ENCODE measurements around the gene SYT5.
A peak's percentile ranks its signal among the peaks of the same experiment; 100 is the strongest.
"Not testable (repeated sequence)": the region's sequence is repeated elsewhere in the genome, so short reads cannot be mapped to it uniquely, and the experiment has no call there.

Gene SYT5

DNA sequence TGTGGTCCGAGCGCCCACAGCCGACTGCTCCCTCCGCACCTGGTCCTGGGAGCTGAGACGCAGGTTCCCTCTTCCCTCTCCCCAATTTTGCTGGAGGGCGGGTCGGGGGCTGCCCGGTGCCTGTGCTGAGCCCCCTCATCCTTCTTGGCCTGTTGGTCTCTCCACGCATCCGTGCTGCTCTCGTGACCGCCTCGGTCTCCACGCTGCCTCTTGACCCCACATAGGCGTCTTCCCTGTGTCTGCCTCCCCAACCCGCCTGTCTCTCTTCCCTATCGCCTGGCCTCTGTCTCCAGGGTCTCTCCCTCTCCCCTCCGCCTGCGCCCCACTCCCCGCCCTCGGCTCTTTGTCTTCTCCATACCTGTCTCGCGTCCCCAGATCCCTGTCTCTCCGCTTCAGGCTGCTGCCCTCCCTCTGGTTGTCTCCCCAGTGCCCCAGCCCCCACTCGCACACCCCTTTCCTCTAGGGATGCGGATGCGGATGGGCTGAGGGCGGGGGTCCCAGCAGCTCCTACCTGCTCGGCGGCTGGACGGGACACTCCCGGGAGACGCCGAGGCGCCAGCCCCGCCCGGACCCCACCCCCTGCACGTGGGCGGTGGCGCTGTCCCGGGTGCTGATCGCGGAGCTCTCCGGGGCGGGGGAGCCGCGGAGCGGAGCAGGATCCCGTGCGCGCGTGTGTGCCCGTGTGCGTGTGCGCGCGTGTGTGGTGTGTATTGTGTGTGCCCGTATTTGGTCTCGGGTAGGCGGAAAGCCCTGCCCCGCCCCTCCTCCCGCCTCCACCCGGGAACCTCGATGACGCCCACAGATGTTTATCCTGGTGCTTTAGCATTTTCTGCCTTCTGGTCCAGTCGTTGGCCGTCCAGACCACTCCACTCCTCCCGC, at the start of gene SYT5:
Gene SYT5, minus strand, starts transcription at position 684 of the 879 bp plus-strand sequence. CDS start 1,248 bp downstream, outside the sequence.
- DNase-seq (ENCODE audit: low read depth in 2 of 2), result peak; percentile 46 to 66

GRCh38 chr19:55229789-55230182, 49.7 kb upstream of the SYT5 start:
- DNase-seq (ENCODE audit: low read depth in 2 of 2), result no peak

GRCh38 chr19:55229145-55229788, 49.2 kb upstream of the SYT5 start:
- DNase-seq (ENCODE audit: low read depth in 2 of 2), result no peak

DNA sequence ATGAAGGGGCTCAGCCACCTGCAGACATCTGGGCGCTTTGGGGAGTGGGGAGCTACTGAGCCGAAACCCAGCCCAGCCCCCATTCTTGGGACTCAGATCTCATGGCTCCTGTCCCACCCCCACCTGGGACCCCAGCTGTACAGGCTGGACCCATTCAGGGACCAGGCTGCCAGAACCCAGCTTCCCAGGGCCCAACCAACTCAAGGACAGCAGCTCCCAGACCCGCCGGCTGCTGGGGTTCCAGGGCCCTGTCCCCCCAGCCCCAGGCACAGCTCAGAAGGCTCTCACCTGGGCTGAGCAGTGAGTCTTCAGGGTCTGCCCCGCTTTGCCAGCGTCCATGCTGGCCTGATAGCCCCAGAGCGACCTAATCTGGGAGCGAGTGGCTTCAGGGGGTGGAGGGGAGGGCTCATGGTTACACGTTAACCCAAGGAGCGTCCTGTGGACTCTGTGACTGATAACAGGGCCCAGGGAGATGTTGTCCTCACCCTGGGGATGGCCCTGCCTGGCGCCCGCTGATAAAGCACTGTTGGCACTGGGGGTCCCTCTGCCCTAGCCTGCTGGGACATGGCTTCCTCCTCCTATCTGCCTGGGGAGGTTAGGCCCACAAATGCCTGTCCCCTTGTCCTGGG, 48.4 kb upstream of the SYT5 start, which contains the start of gene TMEM86B:
Gene TMEM86B, minus strand, starts transcription at position 361 of the 629 bp plus-strand sequence. Its CDS starts 22 bp downstream, at position 339.
- DNase-seq (ENCODE audit: low read depth in 2 of 2), result no peak

DNA sequence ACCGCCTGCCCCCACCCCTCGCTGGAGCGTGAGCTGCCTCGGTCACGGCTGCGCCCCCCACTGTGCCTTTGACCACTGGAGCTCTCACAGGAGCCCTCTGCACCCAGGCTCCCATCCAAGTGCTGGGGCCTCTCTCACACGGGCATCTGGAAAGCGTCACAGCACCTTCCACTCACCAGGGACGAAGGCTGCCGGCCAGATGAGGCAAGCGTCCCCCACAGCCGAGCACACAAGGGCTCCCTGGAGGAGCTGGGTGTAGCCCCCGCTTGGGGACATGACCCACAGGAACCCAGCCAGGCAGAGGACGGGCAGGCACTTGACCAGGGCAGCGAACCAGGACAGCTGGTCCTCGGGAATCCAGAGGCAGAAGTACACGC, 47.9 kb upstream of the SYT5 start:
- no peak for DNase-seq (ENCODE audit: low read depth in 2 of 2)

DNA sequence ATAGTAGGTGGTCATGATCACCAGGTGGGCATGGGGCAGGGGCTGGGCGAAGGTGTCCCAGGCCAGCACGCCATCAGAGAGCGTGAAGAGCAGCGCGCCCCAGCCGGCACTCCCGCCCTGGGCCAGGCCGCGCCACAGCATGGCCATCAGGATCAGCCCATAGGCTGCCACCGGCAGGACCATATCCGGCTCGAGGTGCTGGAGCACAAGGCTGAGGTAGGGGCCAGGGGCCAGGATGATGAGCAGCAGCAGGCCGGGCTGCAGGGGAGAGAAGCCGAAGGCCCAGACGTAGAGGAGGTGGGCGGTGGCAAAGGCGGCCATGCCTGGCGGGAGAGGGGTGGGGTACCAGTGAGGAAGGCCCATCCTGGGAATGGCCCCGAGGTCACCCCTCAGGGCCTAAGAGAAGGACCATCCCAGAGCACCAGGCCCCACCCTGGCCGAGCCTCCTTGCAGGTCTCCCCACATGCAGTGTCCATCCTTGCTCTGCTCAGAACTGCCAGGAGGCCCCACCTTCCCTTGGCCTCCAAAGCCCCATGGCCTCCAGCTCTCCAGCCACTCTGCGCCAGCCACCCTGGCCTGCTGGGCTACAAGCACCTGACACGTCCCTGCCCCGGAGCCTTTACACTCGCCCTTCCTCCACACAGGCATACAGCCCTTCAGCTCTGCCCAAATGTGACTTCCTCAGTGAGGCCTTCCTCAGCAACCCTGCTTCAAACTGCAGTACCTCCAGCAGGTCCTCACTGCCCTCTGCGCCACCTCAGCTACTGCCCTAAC, 47.3 kb upstream of the SYT5 start:
- no peak for DNase-seq (ENCODE audit: low read depth in 2 of 2)

DNA sequence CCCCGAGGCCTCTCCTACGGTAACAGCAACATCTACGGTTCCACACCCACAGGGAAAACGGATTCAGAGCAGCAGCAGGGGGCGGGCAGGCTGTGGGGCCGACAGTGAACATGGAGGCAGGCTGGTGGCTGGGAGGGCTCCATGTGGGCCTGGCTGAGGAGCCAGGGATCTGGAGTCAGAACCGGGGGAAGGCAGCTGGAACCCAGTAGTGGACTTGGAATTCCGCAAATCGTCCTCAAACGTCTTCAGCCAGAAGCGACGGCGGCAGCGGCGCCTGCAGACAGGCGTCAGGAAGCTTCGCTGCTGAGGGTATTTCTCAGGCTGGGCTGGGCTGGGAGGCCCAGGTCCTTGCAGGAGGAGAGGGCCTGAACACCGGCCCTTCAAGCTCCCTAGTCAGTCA, 46.7 kb upstream of the SYT5 start:
- DNase-seq (ENCODE audit: low read depth in 2 of 2), result no peak

DNA sequence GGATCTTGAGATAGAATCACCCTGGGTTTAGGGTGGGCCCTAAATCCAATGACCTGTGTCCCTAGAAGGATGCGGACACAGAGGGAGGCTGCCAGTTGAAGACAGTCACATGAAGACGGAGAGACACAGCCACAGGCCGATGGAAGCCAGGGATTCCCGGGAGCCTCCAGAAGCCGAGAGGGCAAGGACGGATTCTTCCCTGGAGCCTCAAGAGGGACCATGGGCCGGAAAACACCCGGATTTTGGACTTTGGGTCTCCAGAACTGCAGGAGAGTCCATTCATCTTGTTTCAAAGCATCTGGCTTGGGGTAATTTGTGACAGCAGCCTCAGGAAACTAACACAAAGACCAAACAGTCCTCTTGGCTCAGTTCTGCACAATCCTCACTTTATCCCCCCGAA, 46.2 kb upstream of the SYT5 start:
- no peak for DNase-seq (ENCODE audit: low read depth in 2 of 2)

GRCh38 chr19:55225415-55225958, 45.4 kb upstream of the SYT5 start:
- DNase-seq (ENCODE audit: low read depth in 2 of 2), result no peak

- not testable (repeated sequence) for DNase-seq (ENCODE audit: low read depth in 2 of 2)
These were observed 44.8 kb upstream of the SYT5 start for GRCh38 chr19:55224679-55225414.

DNA sequence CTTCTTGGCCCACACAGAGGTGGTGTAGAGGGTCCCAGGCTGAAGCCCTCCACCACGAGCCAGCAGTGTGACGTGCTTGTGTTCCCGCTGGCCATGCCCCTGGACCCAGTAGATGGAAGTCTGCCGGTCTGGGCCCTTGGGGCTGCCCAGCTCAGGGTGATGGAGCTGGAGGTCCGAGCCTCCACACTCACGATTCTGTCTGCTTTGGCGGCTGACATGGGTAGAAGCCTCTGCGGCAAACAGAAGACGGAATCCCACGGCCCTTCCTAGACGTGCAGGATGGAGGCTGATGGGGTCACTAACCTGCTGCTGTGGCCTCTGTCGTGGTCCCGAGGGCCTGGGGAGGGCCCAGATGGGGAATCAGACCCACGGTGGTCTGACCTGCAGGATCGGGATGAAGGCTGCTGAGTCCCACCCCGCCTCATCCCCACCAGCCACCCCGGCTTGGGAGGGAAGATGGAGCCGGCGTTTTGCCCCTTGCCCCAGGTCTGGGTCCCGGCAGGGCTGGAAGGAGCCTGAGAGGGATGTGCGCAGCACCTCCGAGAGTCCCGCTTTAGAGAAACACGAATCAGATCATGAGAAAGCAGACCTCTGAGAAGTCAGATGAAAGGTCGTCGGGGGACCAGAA, 44.1 kb upstream of the SYT5 start:
- no peak for DNase-seq (ENCODE audit: low read depth in 2 of 2)

GRCh38 chr19:55223291-55224037, 43.4 kb upstream of the SYT5 start:
- DNase-seq (ENCODE audit: low read depth in 2 of 2), result no peak

- DNase-seq (ENCODE audit: low read depth in 2 of 2), result no peak
These were observed 40.4 kb upstream of the SYT5 start for GRCh38 chr19:55220525-55220924.

- DNase-seq (ENCODE audit: low read depth in 2 of 2), result peak; percentile 15 to 41
These were observed 36.5 kb upstream of the SYT5 start for GRCh38 chr19:55216461-55217198.

- no peak for DNase-seq (ENCODE audit: low read depth in 2 of 2)
These were observed 33.5 kb upstream of the SYT5 start for GRCh38 chr19:55213547-55213946.

DNA sequence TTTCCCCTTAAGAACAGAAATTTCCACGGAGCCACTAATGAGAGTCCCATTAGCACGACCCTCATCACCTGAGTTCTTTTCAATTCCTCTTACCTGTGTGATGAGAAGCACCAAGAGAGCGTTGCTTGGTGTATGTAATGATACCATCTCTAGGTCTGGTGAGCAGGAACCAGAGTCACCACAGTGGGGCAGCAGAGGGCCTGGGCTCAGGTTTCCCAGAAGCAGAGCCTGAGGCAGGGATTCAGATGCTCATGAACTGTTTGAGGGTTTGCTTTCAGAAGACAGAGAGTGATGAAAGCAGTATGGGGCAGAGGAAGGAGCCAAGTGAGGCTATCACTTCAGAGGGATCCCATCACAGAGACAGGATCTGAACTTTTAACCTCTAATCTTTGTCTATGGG, 32.4 kb upstream of the SYT5 start:
- DNase-seq (ENCODE audit: low read depth in 2 of 2), result peak in 1 of 2 donors; percentile 34

DNA sequence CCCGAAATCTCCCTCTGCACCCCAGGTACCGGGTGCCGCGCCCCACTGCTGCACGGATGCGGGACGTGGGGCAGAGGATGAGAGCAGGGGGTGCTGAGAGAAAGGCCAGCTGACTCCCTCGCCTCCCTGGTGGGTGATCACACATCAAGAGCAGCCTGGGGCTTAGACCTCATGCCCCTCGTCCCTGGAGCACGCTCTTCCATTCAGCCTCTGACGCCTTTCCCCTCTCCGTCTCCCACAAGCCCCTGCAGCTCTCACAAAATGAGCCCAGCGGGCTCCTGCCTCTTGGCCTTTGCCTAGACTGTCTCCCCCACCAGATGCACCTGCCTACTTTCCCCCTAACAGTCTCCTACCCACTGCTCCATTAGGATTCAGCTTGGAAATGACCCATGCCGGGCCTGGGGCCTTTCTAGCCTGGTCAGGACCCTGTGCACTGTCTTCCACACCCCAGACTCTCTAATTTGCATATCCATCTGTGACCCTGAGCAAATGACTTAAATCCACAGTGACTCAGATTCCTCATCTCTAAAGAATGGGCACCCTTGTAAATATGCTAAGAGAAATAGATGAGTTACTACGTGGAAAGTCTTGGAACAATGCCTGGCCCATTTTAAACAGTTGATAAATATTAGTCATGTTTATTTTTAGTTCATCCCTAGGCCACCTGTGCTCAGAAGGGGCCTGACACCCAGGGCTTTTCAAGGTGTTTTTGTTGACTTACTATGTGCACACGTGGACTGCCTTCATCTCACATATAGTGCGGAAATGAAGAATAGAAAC, 29.8 kb upstream of the SYT5 start:
- DNase-seq (ENCODE audit: low read depth in 2 of 2), result no peak
